ACC112 (cell line): ENCODE measurements around the gene UBASH3B.

ENCODE experiments used
- H2AFZ ChIP-seq: fragments of 200-600 bp; sonication (generic); one replicate; pipeline ENCODE4 v1.6.0; 2017; ENCODE audit warnings: antibody characterized with exemption, low read length; ENCODE audit not compliant: unreplicated experiment
- H3K27ac ChIP-seq: fragments of 200-600 bp; sonication (generic); 2 replicates; pipeline ENCODE4 v1.5.1; 2014; ENCODE audit warnings: low read depth, mild to moderate bottlenecking, antibody characterized with exemption, low read length, moderate library complexity
- H3K27me3 ChIP-seq: fragments of 200-600 bp; sonication (generic); 2 replicates; pipeline ENCODE4 v1.6.1; 2014; ENCODE audit warnings: mild to moderate bottlenecking, antibody characterized with exemption, low read length, moderate library complexity, mixed read lengths; ENCODE audit not compliant: insufficient read depth
- H3K36me3 ChIP-seq: fragments of 200-600 bp; sonication (generic); 2 replicates; pipeline ENCODE4 v1.6.1; 2016; ENCODE audit warnings: mild to moderate bottlenecking, antibody characterized with exemption, low read length, moderate library complexity, mixed read lengths; ENCODE audit not compliant: insufficient read depth
- H3K4me1 ChIP-seq: fragments of 200-600 bp; sonication (generic); one replicate; pipeline ENCODE4 v1.6.1; 2016; ENCODE audit warnings: low read length, mixed read lengths; ENCODE audit not compliant: insufficient read depth, unreplicated experiment, control insufficient read depth
- H3K4me3 ChIP-seq: fragments of 200-600 bp; sonication (generic); 2 replicates; pipeline ENCODE4 v1.5.1; 2014; ENCODE audit warnings: mild to moderate bottlenecking, low read depth, low read length
- H3K79me2 ChIP-seq: fragments of 200-600 bp; sonication (generic); one replicate; pipeline ENCODE4 v1.6.0; 2016; ENCODE audit warnings: low read length; ENCODE audit not compliant: control insufficient read depth, unreplicated experiment, insufficient read depth

UBASH3B gene

DNA sequence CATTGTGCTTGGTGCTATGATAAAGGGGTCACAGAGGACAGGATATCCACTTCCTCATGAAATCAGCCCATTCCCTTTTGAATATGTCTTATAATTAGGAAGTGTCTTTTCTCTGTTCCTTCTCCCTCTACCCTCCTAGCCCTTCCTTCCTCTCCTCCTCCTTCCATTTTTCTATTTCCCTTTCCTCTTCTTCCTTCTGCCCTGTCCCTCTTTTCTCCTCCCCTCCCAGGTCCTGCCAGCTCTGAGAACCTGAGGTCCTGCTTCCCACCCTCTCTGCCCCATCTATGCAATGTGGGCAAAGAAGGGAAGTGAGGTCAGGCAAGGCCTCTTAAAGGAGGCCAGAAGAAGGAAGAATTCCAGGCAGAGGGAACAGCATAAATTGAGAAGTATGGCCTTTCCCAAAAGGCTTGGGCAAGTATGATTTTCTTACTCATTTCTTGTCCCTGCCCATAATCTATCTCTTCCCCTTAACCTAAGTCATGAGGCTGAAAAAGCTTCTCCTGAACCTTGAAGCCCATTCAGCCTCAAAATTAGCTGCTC lies 7.7 kb upstream of the UBASH3B start:
- Histone ChIP-seq H3K79me2 (no peaks in the 10 kb centered on the region), H3K4me3 (no peak overlapping the region), H2AFZ (peak overlapping the region; percentile 49), H3K27ac (peak overlapping the region; percentile 73), H3K36me3 (no peaks in the 10 kb centered on the region), H3K4me1 (peaks cover 35% of the 10 kb centered on the region), H3K27me3 (no peaks in the 10 kb centered on the region)

DNA sequence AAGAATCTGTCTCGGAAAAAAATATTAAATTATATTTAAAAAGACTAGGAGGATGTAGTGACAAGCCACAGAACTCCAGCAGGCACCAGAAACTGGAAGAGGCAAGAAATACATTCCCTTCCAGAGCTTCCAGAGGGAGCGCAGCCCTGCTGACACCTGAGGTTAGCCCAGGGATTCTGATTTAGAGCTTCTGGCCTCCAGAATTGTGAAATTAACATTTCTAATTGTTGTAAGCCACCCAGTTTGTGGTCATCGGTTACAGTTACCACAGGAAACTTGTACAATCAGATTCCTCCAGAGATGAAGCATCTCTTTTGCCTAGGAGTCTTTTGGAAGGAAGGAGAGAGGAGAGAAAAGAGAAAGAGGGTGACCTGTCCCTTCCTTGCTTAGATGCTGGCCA lies 6.4 kb upstream of the UBASH3B start:
- Histone ChIP-seq H3K36me3 (no peaks in the 10 kb centered on the region), H3K27ac (no peak overlapping the region), H3K4me3 (no peak overlapping the region), H2AFZ (no peak overlapping the region), H3K27me3 (no peaks in the 10 kb centered on the region), H3K4me1 (peaks cover 33% of the 10 kb centered on the region), H3K79me2 (no peaks in the 10 kb centered on the region)

DNA sequence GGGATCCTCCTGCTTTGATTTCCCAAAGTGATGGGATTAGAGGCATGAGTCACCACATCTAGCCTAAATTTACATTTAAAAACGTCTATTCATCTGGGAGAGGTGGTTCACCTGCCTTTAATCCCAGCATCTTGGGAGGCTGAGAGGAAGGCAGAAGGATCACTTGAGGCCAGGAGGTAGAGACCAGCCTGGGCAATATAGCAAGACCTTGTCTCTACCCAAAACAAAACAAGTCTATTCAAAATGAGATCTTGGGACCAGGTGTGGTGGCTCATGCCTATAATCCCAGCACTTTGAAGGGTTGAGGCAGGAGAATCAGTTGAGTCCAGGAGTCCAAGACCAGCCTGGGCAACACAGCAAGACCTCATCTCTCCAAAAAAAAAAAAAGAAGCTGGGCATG lies 4.9 kb upstream of the UBASH3B start:
- Histone ChIP-seq H3K4me3 (no peak overlapping the region), H3K4me1 (peaks cover 34% of the 10 kb centered on the region), H3K27me3 (no peaks in the 10 kb centered on the region), H3K79me2 (no peaks in the 10 kb centered on the region), H3K36me3 (no peaks in the 10 kb centered on the region), H3K27ac (no peak overlapping the region), H2AFZ (no peak overlapping the region)

DNA sequence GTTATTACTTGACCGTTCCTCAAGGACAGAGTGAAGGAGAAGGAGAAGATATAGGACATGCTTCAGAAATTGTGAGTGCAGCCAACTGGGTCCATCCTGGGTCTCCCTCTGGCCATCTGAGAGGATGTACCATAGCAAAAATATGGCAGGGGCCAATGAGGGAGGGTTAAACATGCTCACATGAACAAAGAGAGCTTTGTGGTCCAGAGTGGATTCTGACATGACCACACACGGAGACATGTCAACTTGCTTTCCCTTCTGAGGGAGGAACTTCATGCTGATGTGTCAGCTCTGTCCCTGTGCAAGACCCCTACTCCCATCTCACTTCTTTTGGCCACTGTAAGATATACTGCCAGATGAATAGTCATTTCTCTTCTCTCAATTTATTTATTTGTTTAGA lies 3.0 kb upstream of the UBASH3B start:
- Histone ChIP-seq H3K4me1 (peaks cover 18% of the 10 kb centered on the region), H3K4me3 (no peak overlapping the region), H3K36me3 (no peaks in the 10 kb centered on the region), H3K27me3 (no peaks in the 10 kb centered on the region), H2AFZ (no peak overlapping the region), H3K79me2 (peaks cover 11% of the 10 kb centered on the region), H3K27ac (no peak overlapping the region)

DNA sequence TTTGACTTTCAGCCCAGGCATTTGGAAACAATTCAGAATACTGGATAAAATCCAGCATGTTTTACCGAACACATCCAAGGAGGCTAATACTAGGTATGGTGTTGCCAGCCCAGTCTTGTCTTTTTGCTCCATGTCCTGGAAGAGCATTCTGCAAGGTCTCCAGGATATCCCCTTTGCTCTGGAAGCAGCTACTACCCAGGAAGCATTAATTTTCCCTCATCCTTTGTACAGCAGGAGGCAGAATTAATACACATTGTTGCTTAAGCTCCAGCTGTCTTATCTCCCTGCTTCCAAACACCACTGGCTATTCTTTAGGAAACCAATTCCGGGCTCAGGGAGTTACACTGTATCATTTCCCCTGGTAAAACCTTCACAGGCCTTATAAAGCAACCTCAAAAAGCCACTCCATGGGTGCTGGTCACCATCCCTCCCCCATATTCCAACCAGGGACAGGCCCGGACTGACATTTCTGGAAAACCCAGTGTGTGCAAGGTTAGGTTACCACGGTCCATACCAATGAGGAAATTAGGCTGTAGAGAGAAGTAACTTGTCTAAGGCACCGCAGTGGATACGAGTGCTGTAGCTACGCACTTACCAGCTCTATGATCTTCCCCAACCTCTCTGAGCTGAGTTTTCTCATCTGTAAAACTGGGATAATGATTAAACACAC lies 1.5 kb upstream of the UBASH3B start:
- peaks cover 23% of the 10 kb centered on the region for H3K4me1 ChIP-seq
- no peak overlapping the region for H3K27ac ChIP-seq
- no peaks in the 10 kb centered on the region for H3K27me3 ChIP-seq
- no peak overlapping the region for H3K4me3 ChIP-seq
- H3K36me3 ChIP-seq = no peaks in the 10 kb centered on the region
- H2AFZ ChIP-seq = no peak overlapping the region
- peaks cover 27% of the 10 kb centered on the region for H3K79me2 ChIP-seq

DNA sequence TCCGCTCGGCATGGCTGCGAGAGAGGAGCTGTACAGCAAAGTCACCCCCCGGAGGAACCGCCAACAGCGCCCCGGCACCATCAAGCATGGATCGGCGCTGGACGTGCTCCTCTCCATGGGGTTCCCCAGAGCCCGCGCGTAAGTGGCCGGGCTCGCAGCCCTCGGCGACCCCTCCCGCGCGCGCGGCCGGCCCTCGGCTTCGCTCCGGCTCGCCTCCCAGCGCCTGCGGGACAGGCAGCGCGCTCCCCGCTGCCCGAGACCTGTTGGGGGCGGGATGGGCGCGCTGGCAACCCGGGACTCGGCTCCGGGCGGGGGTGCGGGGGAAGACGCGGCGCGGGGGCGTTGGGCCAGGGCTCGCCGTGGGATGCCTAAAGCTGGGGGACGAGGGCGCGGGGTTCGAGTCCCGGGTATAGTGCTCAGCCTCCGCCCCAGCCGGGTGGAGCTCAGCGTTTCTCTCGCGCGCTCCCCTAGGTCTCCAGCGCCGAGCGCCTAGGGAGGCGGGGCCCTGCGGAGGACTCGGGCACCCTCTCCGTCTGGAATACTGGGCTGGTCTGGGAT lies 630 bp downstream of the UBASH3B start:
- H3K4me1 ChIP-seq = peaks cover 23% of the 10 kb centered on the region
- peak overlapping the region; percentile 85 for H3K27ac ChIP-seq
- peak overlapping the region; percentile 47 for H2AFZ ChIP-seq
- H3K27me3 ChIP-seq = no peaks in the 10 kb centered on the region
- no peaks in the 10 kb centered on the region for H3K36me3 ChIP-seq
- H3K4me3 ChIP-seq = peak overlapping the region; percentile 97
- H3K79me2 ChIP-seq = peaks cover 48% of the 10 kb centered on the region

DNA sequence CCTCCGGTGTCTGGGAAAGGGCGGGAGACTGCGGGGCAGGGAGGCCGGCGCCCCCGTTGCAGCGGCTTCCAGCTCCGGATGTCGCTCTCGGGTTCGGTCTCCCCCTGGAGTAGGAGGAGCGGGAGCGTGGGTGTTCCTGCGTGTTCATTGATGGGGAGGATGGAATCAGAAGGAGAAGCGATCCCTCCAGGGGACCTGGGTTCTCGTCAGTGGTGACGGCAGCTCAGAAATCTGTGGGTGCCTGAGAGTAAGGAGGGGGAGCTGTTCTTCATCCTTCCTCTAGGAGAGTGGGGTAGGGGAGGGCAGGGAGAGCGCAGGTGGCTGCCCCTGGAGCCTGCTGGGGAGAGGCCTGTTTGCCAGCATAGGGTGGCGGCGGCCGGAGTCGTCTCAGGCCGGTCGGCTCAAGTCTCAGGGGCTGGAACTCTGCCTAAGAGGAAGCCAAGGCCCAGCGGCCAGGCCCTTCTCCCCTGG lies 1.1 kb downstream of the UBASH3B start:
- Histone ChIP-seq H3K36me3 (no peaks in the 10 kb centered on the region), H3K4me3 (peak overlapping the region; percentile 97), H2AFZ (peak overlapping the region; percentile 47), H3K4me1 (peaks cover 23% of the 10 kb centered on the region), H3K27me3 (no peaks in the 10 kb centered on the region), H3K79me2 (peaks cover 52% of the 10 kb centered on the region), H3K27ac (peak overlapping the region; percentile 85; the same call in 1 of the 2 replicates)

DNA sequence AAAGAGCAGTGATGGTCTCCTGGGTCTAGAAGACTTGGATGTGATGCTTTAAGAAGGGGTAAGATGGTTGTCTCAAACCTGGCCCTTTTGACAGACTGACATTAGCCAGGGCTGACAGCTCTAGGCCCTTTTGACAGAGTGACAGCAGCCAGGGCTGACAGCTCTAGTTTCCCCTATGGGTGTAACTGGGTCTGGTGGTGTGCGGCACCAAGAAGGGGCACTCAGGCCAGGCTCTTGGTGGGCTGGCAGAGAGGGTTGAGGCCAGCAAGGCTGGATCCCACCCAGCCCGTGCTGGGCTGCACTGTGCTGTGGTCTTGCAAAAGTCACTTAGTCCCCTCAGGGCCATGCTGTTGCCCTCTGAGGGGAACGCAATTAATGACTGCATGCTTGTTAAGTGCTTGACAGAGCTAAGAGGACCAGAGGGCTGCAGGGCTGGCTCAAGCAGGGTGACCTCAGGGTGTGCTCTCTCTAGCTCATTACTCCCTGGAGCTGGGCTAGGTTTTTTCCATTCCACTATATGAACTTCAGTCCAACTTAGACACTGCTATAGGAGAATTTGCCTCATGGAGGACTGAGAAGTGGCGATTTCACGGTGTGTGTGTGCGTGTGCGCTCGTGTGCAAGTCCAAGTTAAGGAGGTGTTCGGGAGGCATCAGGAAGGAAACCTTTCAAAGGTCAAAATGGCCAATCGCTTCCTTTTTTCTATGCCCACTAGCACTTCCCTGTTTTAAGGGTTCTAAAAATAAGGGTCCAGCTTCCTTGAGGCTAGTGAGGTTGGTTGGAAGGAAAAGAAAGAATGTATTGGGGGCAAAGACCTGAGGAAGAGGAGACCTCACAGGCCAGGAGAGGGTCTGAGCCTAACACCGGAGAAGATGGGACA lies 4.4 kb downstream of the UBASH3B start:
- Histone ChIP-seq H3K27me3 (no peaks in the 10 kb centered on the region), H3K79me2 (peaks cover 68% of the 10 kb centered on the region), H2AFZ (no peak overlapping the region), H3K36me3 (no peaks in the 10 kb centered on the region), H3K27ac (no peak overlapping the region), H3K4me3 (no peak overlapping the region), H3K4me1 (peaks cover 13% of the 10 kb centered on the region)

DNA sequence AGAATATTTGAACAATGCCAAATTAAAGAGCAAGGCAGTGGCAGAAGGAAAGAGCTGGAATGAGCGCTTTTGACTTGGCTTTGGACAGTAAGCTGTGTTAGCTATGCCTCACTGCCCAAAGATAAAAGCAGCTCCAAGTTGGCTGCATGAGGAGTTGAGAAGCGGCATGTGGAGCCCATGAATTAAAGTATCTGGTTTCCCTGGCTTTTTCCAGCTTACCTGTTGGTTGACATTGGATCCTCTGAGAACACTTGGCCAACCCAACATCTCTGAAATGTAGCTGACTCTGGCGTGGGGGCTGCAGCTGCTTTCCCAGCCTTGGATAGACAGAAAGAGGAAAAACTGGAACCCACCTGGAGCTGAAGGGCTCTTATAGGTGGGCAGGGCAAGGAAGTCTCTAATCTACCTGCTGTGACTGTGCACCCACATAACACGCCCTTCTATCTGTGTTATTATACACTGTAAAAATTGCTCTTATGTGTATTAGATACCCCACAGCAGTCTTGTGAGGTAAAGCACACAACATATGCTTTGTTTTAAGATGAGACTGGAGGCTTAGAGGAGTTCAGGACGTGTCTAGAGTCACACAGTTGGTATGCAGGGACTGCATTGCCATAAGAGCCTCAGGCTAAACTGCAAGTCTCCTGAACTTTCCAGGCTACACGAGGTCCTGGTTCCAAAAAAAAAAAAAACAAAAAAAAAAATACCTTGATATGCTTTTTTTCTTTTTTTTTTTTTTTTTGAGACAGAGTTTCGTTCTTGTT lies 5.8 kb downstream of the UBASH3B start:
- Histone ChIP-seq H3K27me3 (no peaks in the 10 kb centered on the region), H3K4me1 (peaks cover 9% of the 10 kb centered on the region), H3K27ac (no peak overlapping the region)

More for the DNA sequence above, 5.8 kb downstream of the UBASH3B start:
- H3K79me2 ChIP-seq = peaks cover 74% of the 10 kb centered on the region
- no peak overlapping the region for H3K4me3 ChIP-seq
- no peaks in the 10 kb centered on the region for H3K36me3 ChIP-seq
- no peak overlapping the region for H2AFZ ChIP-seq
